Stimulated activated CD8-positive, alpha-beta memory T cell treated with anti-CD3 and anti-CD28 coated beads, Interleukin-15, amount 100 ng/mL, for 48 hours (primary cell): ENCODE results near the gene CSTF1.
"Not testable (repeated sequence)": the region's sequence is repeated elsewhere in the genome, so short reads cannot be mapped to it uniquely, and the experiment has no call there.

Experiments
- DNase-seq, 2 donors: peaks; one replicate each; pipeline ENCODE4 v3.0.0-alpha.2; 2020; ENCODE audit warnings: low read depth in 2 of 2

CSTF1 gene

GRCh38 chr20:56409521-56409920 lies 17.1 kb downstream of the CSTF1 start:
- no peak for DNase-seq

- no peak for DNase-seq
Measured at GRCh38 chr20:56409956-56410355, 17.5 kb downstream of the CSTF1 start.

- DNase-seq, result not testable (repeated sequence)
Measured at GRCh38 chr20:56411287-56411686, 18.8 kb downstream of the CSTF1 start.

DNA sequence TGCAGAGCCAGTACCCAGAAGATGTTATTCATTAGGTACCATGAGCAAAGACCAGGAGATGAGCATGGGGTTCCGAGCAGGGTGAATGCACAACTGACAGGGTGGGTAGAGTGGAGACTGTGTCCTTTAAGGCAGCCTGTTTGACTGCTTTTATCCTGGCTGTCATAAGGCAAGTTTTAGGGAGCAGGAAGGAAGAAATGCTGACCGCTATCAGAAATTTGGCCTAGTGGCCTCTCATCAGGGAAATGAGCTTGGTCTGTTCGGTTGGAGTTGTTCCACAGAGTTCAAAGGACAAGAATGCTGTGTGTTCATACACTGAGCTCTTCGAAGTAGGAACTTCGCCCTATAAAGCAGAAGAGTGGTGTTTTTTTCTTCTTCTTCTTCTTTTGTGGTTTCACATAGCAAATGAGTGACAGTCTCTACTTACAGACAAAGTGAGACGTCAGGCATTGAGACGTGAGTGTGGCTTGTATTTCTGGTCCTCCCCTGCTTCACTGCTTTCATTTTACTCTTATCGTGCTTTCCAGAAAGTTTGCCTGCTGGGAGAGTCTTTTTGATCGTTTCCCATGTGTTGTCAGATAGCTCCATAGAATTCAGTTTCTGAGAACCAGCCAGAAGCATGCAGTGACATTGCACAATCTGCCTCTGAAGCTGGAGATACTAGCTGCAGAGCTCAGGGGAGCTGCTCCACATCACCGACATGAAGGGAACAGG lies 19.5 kb downstream of the CSTF1 start, which contains the start of gene CASS4:
Gene CASS4 (plus strand): TSS at position 502 of the 714 bp plus-strand sequence. CDS start 199 bp downstream, at position 701.
- no peak for DNase-seq

GRCh38 chr20:56412473-56412790 lies 20.0 kb downstream of the CSTF1 start:
- no peak for DNase-seq

DNA sequence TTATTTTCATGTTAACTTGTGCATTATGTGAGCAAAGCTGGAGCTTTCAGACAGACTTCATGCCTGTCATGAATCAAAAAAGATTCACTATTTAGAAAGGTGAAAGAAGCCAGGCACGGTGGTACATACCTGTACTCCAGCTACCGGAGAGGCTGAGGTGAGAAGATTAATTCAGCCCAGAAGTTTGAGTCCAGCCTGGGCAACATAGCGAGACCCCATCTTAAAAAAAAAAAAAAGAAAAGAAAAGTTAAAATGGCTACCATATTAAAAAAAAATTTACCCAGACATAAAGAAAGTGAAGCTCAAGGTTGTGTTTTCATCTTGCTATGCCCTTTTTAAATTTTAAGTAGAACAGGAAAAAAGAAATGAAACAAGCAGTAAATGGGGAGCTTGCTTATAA lies 20.5 kb downstream of the CSTF1 start:
- DNase-seq, result no peak

GRCh38 chr20:56414842-56415765 lies 22.7 kb downstream of the CSTF1 start:
- DNase-seq, result peak; percentile 60 to 71

DNA sequence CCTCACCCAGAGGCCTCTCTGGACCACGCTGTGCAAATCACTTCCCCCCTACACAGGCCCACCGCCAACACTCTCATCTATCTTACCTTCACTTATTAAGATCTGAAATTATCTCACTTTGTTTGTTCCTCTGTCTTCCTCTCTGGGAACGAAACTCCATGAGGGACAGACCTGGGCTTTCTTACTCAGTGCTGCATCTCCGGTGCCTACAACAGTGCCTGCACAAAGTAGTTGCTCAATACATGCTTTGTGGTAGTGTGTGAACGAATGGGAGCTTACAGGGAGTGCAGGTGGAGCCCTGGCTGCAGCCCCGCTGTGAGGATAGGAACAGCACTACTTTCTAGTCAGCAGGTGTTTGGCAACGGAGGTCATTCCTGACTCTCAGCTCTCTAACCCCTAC lies 25.0 kb downstream of the CSTF1 start:
- DNase-seq, result no peak

DNA sequence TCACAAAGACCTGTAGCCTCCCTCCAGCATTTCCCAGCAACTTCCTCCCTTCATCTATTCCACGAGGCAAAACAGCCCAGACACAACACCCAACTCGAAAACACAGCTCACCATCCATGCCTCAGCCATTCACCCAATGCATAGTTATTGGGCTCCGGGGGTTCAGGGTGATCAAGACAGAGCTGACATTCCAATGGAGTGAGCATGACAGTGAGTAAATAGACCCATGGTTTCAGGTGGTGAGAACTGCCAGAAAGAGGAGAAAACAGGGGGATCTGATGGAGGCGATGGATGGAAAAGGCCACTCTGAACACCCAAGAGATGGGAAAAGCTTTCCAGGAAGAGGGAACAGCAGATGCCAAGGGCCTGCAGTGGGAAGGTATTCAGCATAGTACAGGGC lies 25.5 kb downstream of the CSTF1 start:
- DNase-seq, result no peak

DNA sequence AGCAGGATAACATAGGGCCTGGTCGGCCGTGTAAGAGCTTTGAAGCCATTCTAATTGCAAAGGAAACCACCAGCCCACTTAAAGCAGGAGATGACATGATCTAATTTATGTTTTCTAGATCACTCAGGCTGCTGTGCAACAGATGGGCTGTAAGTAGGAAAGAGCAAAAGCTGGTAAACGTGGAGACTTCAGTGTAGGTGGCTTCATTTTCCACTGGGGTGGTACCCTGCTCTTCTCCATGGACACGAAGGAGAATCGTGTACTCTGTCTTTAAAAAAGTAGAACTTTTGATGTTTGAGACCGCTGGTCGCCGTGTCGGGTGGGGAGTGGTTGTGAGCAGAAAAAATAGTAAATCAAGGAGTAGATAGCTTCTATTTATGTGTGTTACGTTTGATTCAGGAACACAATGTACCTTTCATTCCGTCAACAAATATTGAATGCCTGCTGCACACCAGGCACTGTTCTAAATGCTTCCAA lies 26.0 kb downstream of the CSTF1 start:
- DNase-seq, result no peak

GRCh38 chr20:56420028-56420427 lies 27.6 kb downstream of the CSTF1 start:
- no peak for DNase-seq

GRCh38 chr20:56420940-56421688 lies 28.7 kb downstream of the CSTF1 start:
- DNase-seq, result no peak

DNA sequence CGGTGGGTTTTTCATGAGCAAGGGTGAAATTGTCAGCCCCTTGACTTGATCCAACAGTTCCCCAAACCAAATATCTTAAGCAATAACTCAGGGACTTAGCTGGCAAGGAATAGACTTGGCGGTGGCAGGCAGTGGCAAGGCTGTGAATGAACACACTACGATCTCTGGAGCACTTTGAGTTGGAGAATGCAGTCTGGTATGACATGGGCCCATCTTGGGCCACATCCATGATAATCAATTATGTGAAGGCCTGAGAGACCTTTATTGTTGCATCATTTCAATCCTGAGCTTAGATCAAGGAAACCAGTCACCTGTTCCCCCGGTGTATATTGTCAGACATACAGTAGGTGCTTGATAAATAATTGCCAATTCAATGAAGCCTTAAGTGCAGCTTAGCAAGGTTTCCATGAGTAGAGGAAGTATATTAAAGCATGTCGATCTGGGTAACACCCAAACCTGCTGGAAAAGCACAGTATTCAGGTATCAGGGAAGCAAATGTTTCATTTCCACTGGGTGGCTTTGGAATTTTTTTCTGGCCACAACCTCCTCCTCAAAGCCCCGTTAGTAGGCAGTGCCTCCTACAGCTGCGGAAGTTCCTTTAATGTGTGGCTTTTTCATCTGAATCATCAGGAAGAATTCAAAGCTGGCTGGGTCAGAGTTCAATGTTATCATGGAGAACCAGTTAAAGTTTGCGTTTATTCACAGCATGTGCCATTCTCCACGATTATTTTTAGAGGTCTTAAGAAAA lies 29.8 kb downstream of the CSTF1 start:
- DNase-seq, result no peak

DNA sequence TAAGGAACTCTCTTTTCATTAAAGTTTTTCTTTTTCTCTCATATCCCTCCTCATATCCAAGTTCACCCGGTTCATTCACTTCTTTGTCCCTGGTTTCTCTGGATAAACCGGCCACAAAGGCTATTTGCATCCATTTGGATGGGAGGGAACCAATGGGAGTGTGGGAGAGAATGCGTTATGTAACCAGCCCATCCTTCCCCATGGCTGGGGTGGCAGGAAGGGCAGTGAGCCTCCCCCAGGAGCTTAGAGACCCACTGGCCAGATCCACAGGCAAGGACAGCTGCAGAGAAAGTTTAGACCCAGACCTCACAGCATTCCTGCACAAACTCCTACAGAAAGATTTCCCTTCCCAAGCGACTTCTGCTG lies 30.4 kb downstream of the CSTF1 start:
- DNase-seq, result no peak

- DNase-seq, result no peak
Measured at GRCh38 chr20:56423211-56423610, 30.8 kb downstream of the CSTF1 start.

DNA sequence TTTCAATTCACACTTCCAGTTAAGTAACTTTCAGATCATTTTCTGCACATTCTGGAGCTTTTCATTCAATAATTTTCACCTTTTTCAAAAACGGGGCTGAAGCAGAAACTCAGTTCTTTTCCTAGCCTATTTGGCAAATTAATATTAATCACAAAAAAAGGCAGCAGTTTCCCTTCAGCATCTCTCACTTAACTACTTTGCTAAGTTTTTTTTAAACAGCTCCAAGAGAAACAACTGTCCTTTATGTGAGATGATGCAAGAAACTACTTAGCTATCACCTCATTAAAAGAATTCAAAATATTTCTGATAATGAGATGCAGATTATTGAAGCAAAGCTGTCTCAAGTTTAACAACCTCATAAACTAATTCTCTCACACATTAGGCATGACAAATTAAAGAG lies 31.4 kb downstream of the CSTF1 start:
- no peak for DNase-seq

DNA sequence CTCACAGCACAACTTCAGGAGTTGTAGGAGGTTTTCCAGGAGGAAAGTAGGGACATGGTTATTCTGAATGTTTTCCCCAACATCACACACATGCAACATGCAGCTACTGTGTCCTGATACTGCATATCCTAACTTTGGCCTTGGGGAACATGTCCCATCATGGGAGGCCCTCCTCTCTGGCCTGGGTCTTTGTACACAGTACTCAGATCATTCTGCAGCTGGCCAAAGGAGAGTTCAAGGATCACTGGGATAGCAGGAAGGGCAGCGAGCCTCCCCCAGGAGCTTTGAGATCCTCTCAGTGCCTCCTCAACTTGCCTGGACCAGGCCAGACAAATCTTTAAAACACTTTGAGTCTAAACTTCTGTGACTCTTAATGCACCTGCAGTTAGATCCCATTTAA lies 32.5 kb downstream of the CSTF1 start:
- DNase-seq, result no peak

- DNase-seq, result no peak
Measured at GRCh38 chr20:56426026-56426425, 33.6 kb downstream of the CSTF1 start.

DNA sequence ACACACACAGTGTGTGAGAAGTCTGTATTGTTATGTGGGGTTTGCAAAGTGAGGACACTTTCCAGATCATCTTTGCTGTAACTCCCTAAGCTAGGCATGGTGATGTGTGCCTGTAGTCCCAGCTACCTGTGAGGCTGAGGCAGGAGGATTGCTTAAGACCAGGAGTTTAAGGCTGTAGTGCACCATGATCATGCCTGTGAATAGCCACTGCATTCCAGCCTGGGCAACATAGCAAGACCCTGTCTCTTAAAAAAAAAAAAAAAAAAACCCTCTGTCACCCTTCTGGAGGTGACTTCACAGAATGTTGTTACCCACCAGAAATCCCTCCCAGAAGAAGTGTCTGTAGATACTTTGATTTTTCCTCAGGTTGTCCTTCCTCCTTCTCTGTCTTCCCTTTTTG lies 34.5 kb downstream of the CSTF1 start:
- DNase-seq, result no peak

- DNase-seq, result no peak
Measured at GRCh38 chr20:56427797-56428196, 35.4 kb downstream of the CSTF1 start.

GRCh38 chr20:56428410-56428809 lies 36.0 kb downstream of the CSTF1 start:
- DNase-seq, result no peak

- DNase-seq, result no peak
Measured at GRCh38 chr20:56428881-56429280, 36.4 kb downstream of the CSTF1 start.
